Activated CD8-positive, alpha-beta T cell treated with anti-CD3 and anti-CD28 coated beads for 36 hours (primary cell): ENCODE data around the gene RXYLT1. TPM values are rescaled to one million over a fixed set of nuclear protein-coding genes. Genes with fewer than 3 reads are reported as not detected.

Experiments
- ATAC-seq: fragments of 200-7000 bp; cut with Tn5 transposase; one replicate; pipeline ENCODE4 v1.10.0; 2021; ENCODE audit warnings: mild to moderate bottlenecking, moderate library complexity
- CTCF ChIA-PET: fragments of 350-600 bp; sonication (Branson Sonifier 250); formaldehyde crosslinking; loops from one replicate; lab custom pipeline; 2021; ENCODE audit warnings: antibody characterized with exemption; lab: Charles Lee
- POLR2A ChIA-PET: fragments of 350-600 bp; sonication (Branson Sonifier 250); formaldehyde crosslinking; loops from one replicate; lab custom pipeline; 2021; ENCODE audit warnings: antibody characterized with exemption; lab: Charles Lee
- DNase-seq: peaks from one replicate; pipeline ENCODE4 v3.0.0-alpha.2; 2020
- H3K27ac Mint-ChIP-seq: one replicate; pipeline ENCODE4 v1.8.0; 2021; ENCODE audit warnings: mild to moderate bottlenecking, mixed read lengths
- H3K27me3 Mint-ChIP-seq: one replicate; pipeline ENCODE4 v1.8.0; 2021; ENCODE audit warnings: mixed read lengths
- H3K36me3 Mint-ChIP-seq: one replicate; pipeline ENCODE4 v1.8.0; 2021; ENCODE audit warnings: low read depth, mixed read lengths
- H3K4me1 Mint-ChIP-seq: one replicate; pipeline ENCODE4 v1.8.0; 2021; ENCODE audit warnings: low read depth, mixed read lengths
- H3K4me3 Mint-ChIP-seq: one replicate; pipeline ENCODE4 v1.8.0; 2021; ENCODE audit warnings: mild to moderate bottlenecking, moderate library complexity, mixed read lengths
- H3K9me3 Mint-ChIP-seq: one replicate; pipeline ENCODE4 v1.8.0; 2021; ENCODE audit warnings: mixed read lengths
- intact Hi-C: fragments of 100-400 bp; cut with micrococcal nuclease; formaldehyde crosslinking; loops from one replicate; pipeline ENCODE4 v1.10.0; 2022
- total RNA-seq, 2 experiments: library from RNA; stranded (reverse); gene quantifications; one replicate each; pipeline ENCODE4 v1.2.3, GENCODE V29; 2021
- TF ChIP-seq, protein P1 (sequence below): fragments of 200-600 bp; IDR thresholded peaks from one replicate; pipeline ENCODE4 v1.8.0; 2022; ENCODE audit warnings: antibody characterized with exemption, mild to moderate bottlenecking

RXYLT1 gene
- total RNA-seq, 2 experiments from 2014 or later: 18.7 to 19.0 TPM

DNA sequence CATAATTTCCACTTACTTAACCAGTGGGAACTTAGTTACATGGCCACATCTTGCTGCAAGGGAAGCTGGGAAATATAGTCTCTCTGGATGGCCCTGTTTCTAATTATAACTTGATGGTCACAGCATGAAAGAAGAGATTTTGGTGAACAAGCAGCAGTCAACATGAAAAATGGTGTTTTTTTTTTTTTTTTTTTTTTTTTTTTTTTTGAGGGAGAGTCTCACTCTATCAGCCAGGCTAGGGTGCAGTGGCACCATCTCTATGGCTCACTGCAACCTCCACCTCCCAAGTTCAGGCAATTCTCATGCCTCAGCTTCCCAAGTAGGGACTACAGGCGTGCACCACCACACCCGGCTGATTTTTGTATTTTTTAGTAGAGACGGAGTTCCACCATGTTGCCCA lies 75.6 kb downstream of the RXYLT1 start:
- no peaks in the 10 kb centered on the region for H3K4me1 Mint-ChIP-seq

DNA sequence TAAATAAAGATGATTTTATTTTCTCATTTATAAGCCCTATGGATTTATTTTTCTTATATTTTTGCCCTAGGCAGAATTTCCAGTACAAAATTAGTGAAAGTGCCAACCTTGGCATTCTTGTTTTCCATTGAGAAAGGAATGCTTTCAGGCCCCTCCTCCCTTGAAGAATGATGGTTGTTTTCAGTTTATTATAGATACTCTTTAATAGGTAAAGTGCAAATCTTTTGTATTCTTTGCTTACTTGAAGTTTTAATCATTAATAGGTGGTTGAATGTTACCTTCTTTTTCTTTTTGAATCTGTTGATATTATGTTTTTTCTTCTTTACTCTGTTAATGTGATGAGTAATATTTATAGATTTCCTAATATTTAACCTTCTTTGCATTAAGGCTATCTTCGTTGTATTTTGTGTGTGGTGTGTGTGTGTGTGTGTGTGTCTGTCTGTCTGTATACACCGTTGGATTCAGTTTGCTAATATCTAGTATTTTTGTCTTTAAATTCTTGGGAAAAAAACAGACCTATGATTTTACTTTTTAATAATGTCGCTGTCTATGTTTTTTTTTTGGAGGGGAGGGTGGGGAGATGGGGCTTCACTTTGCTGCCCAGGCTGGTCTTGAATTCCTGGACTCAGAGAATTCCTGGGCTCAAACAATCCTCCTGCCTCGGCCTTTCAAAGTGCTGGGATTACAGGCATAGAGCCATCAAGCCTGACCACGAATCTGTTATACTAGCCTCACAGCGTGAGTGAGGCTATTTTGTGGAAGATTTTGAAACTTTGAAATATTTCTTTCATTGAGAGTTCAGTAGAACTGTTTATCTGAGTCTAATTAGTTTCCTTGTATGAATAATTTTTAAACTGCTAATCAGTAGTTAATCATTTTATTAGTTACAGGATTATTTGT lies 78.3 kb downstream of the RXYLT1 start:
- intact Hi-C loops: no loop called here
- ChIA-PET CTCF (no interaction called here), POLR2A (no interaction called here)
- TF ChIP-seq, protein P1, sequence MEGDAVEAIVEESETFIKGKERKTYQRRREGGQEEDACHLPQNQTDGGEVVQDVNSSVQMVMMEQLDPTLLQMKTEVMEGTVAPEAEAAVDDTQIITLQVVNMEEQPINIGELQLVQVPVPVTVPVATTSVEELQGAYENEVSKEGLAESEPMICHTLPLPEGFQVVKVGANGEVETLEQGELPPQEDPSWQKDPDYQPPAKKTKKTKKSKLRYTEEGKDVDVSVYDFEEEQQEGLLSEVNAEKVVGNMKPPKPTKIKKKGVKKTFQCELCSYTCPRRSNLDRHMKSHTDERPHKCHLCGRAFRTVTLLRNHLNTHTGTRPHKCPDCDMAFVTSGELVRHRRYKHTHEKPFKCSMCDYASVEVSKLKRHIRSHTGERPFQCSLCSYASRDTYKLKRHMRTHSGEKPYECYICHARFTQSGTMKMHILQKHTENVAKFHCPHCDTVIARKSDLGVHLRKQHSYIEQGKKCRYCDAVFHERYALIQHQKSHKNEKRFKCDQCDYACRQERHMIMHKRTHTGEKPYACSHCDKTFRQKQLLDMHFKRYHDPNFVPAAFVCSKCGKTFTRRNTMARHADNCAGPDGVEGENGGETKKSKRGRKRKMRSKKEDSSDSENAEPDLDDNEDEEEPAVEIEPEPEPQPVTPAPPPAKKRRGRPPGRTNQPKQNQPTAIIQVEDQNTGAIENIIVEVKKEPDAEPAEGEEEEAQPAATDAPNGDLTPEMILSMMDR: no peak
- ATAC-seq: no peak
- Mint-ChIP-seq H3K9me3 (no peaks in the 10 kb centered on the region), H3K27me3 (peaks cover 8% of the 10 kb centered on the region), H3K36me3 (no peaks in the 10 kb centered on the region), H3K4me3 (no peak overlapping the region), H3K27ac (no peak overlapping the region), H3K4me1 (no peaks in the 10 kb centered on the region)
- no peak for DNase-seq

More for the DNA sequence above, 75.6 kb downstream of the RXYLT1 start:
- no peak overlapping the region for H3K4me3 Mint-ChIP-seq
- peaks cover 5% of the 10 kb centered on the region for H3K27me3 Mint-ChIP-seq
- ATAC-seq (no peak), DNase-seq (no peak)
- ChIA-PET CTCF (interaction anchor here (1.2 kb wide), 1 partner anchor 11 kb away, joined by 5 read pairs; the partner anchor contains the start of gene SRGAP1), POLR2A (no interaction called here)
- H3K36me3 Mint-ChIP-seq: no peaks in the 10 kb centered on the region
- no peaks in the 10 kb centered on the region for H3K9me3 Mint-ChIP-seq
- H3K27ac Mint-ChIP-seq: no peak overlapping the region
- intact Hi-C loops: no loop called here
- TF ChIP-seq, protein P1: no peak

Other genes with a start within 250 kb of the RXYLT1 start
- gene DPY19L2, start 111.4 kb upstream of the RXYLT1 start, total RNA-seq: 1 to 10 TPM; 6.1 to 6.4 TPM
- under 1 TPM; 0.02 to 0.07 TPM for gene SRGAP1, start 64.8 kb downstream of the RXYLT1 start, total RNA-seq